ENCODE results near the gene TENM4. TPM values are rescaled to one million over a fixed set of nuclear protein-coding genes. Genes with fewer than 3 reads are reported as not detected.

TENM4 gene
- total RNA-seq, 1 experiment from 2014 or later: 25.0 TPM

- Mint-ChIP-seq H3K27ac (peak overlapping the region; percentile 29; the same call in 1 of the 2 replicates), H3K27me3 (ENCODE audit: low read depth) (no peaks in the 10 kb centered on the region), H3K4me3 (no peak overlapping the region), H3K36me3 (no peaks in the 10 kb centered on the region), H3K9me3 (no peaks in the 10 kb centered on the region), H3K4me1 (no peaks in the 10 kb centered on the region)
- POLR2A ChIA-PET: no interaction called here
- CTCF ChIA-PET: interaction anchor here (0.8 to 1.4 kb wide), 3 partner anchors 9 to 118 kb away, joined by 3 to 9 read pairs (median 4); no protein-coding TSS in a partner anchor
- TF ChIP-seq HMGA2 (CRISPR knock-in tag; IDR thresholded peaks at IDR 0.05): no peak
- TF ChIP-seq ATF2 (CRISPR knock-in tag; IDR thresholded peaks at IDR 0.05; ENCODE audit: borderline replicate concordance, low read depth): no peak
- TF ChIP-seq ZSCAN18 (CRISPR knock-in tag; IDR thresholded peaks at IDR 0.05): no peak
- TF ChIP-seq E2F4 (CRISPR knock-in tag; IDR thresholded peaks at IDR 0.05; ENCODE audit: borderline replicate concordance, low read depth): no peak
- no peak for TF ChIP-seq FOXP4 (CRISPR knock-in tag; IDR thresholded peaks at IDR 0.05)
- TF ChIP-seq ZNF423 (CRISPR knock-in tag; IDR thresholded peaks at IDR 0.05): no peak
- TF ChIP-seq ERG (CRISPR knock-in tag; IDR thresholded peaks at IDR 0.05): no peak
- no peak for TF ChIP-seq AR (CRISPR knock-in tag; IDR thresholded peaks at IDR 0.05)
- TF ChIP-seq OVOL2 (CRISPR knock-in tag; IDR thresholded peaks at IDR 0.05; ENCODE audit: borderline replicate concordance): no peak
- no peak for TF ChIP-seq JUN (CRISPR knock-in tag; IDR thresholded peaks at IDR 0.05)
- no peak for TF ChIP-seq NFYB (CRISPR knock-in tag; conservative IDR thresholded peaks at IDR 0.05; ENCODE audit: low read depth)
- TF ChIP-seq ETV6 (CRISPR knock-in tag; IDR thresholded peaks at IDR 0.05): no peak
- TF ChIP-seq ARID4B (CRISPR knock-in tag; IDR thresholded peaks at IDR 0.05; ENCODE audit: borderline replicate concordance): no peak
- TF ChIP-seq TEAD1 (CRISPR knock-in tag; IDR thresholded peaks at IDR 0.05): no peak
- TF ChIP-seq MYBL2 (CRISPR knock-in tag; IDR thresholded peaks at IDR 0.05): no peak
- TF ChIP-seq SMAD4 (CRISPR knock-in tag; IDR thresholded peaks at IDR 0.05): no peak
- TF ChIP-seq ZBTB21 (CRISPR knock-in tag; IDR thresholded peaks at IDR 0.05; ENCODE audit: borderline replicate concordance): no peak
- no peak for TF ChIP-seq NFATC4 (CRISPR knock-in tag; IDR thresholded peaks at IDR 0.05)
- TF ChIP-seq SP1 (CRISPR knock-in tag; conservative IDR thresholded peaks at IDR 0.05): no peak
- ATAC-seq (peak; percentile 56), DNase-seq (ENCODE audit: low spot score) (no peak)
Measured at GRCh38 chr11:78763664-78764063, 677.2 kb downstream of the TENM4 start.

Data from WTC11 (cell line).